ENCODE measurements around the gene CYP4B1.

DNA sequence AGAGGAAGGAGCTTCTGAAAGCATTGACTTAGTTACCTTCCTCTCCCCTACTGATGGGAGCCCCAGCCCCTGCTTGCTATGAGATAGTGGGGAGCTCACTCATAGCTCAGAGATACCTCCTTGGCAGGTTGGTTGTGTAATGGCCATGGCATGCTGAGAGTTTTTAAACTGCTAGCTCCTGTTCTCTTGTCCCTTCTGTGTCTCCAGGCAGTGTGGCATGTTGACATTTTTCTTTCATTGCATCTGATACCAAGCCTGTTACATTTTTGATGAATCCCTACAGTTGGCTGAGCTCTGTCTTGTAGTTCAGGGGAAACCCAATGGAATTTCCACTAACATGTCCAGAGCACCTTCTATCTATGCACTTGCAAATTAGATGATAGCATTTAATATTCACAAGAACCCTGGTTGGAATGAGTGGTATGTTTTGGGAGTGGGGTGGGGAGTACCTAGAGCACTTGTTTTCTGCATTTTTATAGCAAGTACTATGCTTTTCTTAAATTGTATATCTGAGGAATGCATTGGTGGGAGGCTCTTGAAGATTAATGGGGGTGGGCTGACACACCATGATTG lies 40.8 kb upstream of the CYP4B1 start:
- TF ChIP-seq, protein P1, sequence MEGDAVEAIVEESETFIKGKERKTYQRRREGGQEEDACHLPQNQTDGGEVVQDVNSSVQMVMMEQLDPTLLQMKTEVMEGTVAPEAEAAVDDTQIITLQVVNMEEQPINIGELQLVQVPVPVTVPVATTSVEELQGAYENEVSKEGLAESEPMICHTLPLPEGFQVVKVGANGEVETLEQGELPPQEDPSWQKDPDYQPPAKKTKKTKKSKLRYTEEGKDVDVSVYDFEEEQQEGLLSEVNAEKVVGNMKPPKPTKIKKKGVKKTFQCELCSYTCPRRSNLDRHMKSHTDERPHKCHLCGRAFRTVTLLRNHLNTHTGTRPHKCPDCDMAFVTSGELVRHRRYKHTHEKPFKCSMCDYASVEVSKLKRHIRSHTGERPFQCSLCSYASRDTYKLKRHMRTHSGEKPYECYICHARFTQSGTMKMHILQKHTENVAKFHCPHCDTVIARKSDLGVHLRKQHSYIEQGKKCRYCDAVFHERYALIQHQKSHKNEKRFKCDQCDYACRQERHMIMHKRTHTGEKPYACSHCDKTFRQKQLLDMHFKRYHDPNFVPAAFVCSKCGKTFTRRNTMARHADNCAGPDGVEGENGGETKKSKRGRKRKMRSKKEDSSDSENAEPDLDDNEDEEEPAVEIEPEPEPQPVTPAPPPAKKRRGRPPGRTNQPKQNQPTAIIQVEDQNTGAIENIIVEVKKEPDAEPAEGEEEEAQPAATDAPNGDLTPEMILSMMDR (IDR thresholded peaks at IDR 0.05; ENCODE audit: low read depth, low read length): no peak
- no peak for TF ChIP-seq EZH2phosphoT487 (IDR thresholded peaks at IDR 0.05; ENCODE audit: low read depth)
